AG10803 (cell line): ENCODE measurements around the gene GREM1.
A peak's percentile ranks its signal among the peaks of the same experiment; 100 is the strongest.

ENCODE experiments used
- DNase-seq: peaks from one replicate; pipeline ENCODE4 v3.0.0; 2010; ENCODE audit warnings: low read depth
- H3K4me3 ChIP-seq: 2 replicates; pipeline ENCODE4 v1.5.1; 2011; ENCODE audit warnings: mild to moderate bottlenecking, low read length, control low read depth
- CTCF ChIP-seq: conservative IDR thresholded peaks from 2 replicates; pipeline ENCODE4 v1.5.1; 2011; ENCODE audit warnings: mild to moderate bottlenecking, low read length, control low read depth, inconsistent platforms

Gene GREM1

GRCh38 chr15:32675466-32675865 is 42.3 kb upstream of the GREM1 start:
- no peak for DNase-seq
- H3K4me3 ChIP-seq = no peak overlapping the region
- TF ChIP-seq CTCF = no peak

GRCh38 chr15:32676169-32676568 is 41.6 kb upstream of the GREM1 start:
- no peak for DNase-seq
- no peak for TF ChIP-seq CTCF
- H3K4me3 ChIP-seq = no peak overlapping the region

GRCh38 chr15:32677238-32677750 is 40.5 kb upstream of the GREM1 start:
- no peak for DNase-seq
- TF ChIP-seq CTCF = no peak
- no peak overlapping the region for H3K4me3 ChIP-seq

- H3K4me3 ChIP-seq = no peak overlapping the region
- no peak for TF ChIP-seq CTCF
- DNase-seq = no peak
These were observed 38.5 kb upstream of the GREM1 start for GRCh38 chr15:32679298-32679690.

GRCh38 chr15:32682569-32682968 is 35.2 kb upstream of the GREM1 start:
- DNase-seq = peak; percentile 96

GRCh38 chr15:32682977-32683630 is 34.7 kb upstream of the GREM1 start:
- no peak for DNase-seq
- H3K4me3 ChIP-seq = no peak overlapping the region
- TF ChIP-seq CTCF = no peak

More at GRCh38 chr15:32682569-32682968, 35.2 kb upstream of the GREM1 start:
- H3K4me3 ChIP-seq = no peak overlapping the region
- TF ChIP-seq CTCF = no peak

- DNase-seq = peak; percentile 99
- no peak for TF ChIP-seq CTCF
- H3K4me3 ChIP-seq = peak overlapping the region; percentile 38
These were observed 33.8 kb upstream of the GREM1 start for GRCh38 chr15:32683906-32684584.
